Astrocyte of the cerebellum (primary cell): ENCODE data around the gene PCOLCE2.

Experiments used
- DNase-seq: peaks from one replicate; pipeline ENCODE4 v3.0.0-alpha.2; 2011; ENCODE audit warnings: low read depth
- H3K4me3 ChIP-seq: 2 replicates; pipeline ENCODE4 v1.5.1; 2011; ENCODE audit warnings: mild to moderate bottlenecking, low read depth, low read length, moderate library complexity
- CTCF ChIP-seq: IDR thresholded peaks from 2 replicates; pipeline ENCODE4 v1.5.1; 2012; ENCODE audit warnings: low read length, low read depth, moderate library complexity, mild to moderate bottlenecking; ENCODE audit errors: missing control alignments
- in situ Hi-C: cut with HindIII; loops from 2 replicates; pipeline ENCODE4 v1.10.0; 2017; ENCODE audit warnings: low sequenced_read_pairs

PCOLCE2 gene

GRCh38 chr3:142888481-142889211, at the start of gene PCOLCE2:
TSS of gene PCOLCE2 (minus strand) at chr3:142889083. CDS start at chr3:142888896, 187 bp downstream.
- in situ Hi-C loops = no loop called here
- H3K4me3 ChIP-seq = peak within 1 kb of the TSS; percentile 57
- no peak for TF ChIP-seq CTCF
- no peak for DNase-seq

- no peak for DNase-seq
- H3K4me3 ChIP-seq = no peak overlapping the region
- TF ChIP-seq CTCF = no peak
- in situ Hi-C loops = no loop called here
Measured at GRCh38 chr3:142935963-142936362, 47.1 kb upstream of the PCOLCE2 start.

GRCh38 chr3:142934887-142935269, 46.0 kb upstream of the PCOLCE2 start:
- no peak for TF ChIP-seq CTCF
- no peak for DNase-seq
- no peak overlapping the region for H3K4me3 ChIP-seq
- in situ Hi-C loops = no loop called here

- no peak for DNase-seq
- in situ Hi-C loops = no loop called here
- no peak for TF ChIP-seq CTCF
- H3K4me3 ChIP-seq = no peak overlapping the region
Measured at GRCh38 chr3:142934128-142934886, 45.4 kb upstream of the PCOLCE2 start.

GRCh38 chr3:142931222-142931621, 42.3 kb upstream of the PCOLCE2 start:
- no peak for DNase-seq
- no peak overlapping the region for H3K4me3 ChIP-seq
- peak; percentile 6 for TF ChIP-seq CTCF
- in situ Hi-C loops = no loop called here

- no peak for DNase-seq
- no peak overlapping the region for H3K4me3 ChIP-seq
- no peak for TF ChIP-seq CTCF
- in situ Hi-C loops = no loop called here
Measured at GRCh38 chr3:142930463-142930862, 41.6 kb upstream of the PCOLCE2 start.
